Sigmoid colon (tissue), 3 donors: ENCODE results near the gene HSPG2.

ENCODE experiments used
- POLR2A ChIP-seq, 2 donors: fragments of 450-650 bp; IDR thresholded peaks; one replicate each; pipeline ENCODE4 v1.6.1; 2016; ENCODE audit warnings: antibody characterized with exemption in 2 of 2, mild to moderate bottlenecking in 2 of 2, moderate library complexity in 2 of 2
- TF ChIP-seq, protein P1 (sequence below), 4 experiments: fragments of 450-650 bp in 3 of 4; fragments of 200-600 bp in 1 of 4; IDR thresholded peaks; one replicate each; pipeline ENCODE4 v1.5.1; 2016 to 2019; ENCODE audit warnings: antibody characterized with exemption in 4 of 4, mild to moderate bottlenecking in 3 of 4, moderate library complexity in 2 of 4

- TF ChIP-seq, protein P1, sequence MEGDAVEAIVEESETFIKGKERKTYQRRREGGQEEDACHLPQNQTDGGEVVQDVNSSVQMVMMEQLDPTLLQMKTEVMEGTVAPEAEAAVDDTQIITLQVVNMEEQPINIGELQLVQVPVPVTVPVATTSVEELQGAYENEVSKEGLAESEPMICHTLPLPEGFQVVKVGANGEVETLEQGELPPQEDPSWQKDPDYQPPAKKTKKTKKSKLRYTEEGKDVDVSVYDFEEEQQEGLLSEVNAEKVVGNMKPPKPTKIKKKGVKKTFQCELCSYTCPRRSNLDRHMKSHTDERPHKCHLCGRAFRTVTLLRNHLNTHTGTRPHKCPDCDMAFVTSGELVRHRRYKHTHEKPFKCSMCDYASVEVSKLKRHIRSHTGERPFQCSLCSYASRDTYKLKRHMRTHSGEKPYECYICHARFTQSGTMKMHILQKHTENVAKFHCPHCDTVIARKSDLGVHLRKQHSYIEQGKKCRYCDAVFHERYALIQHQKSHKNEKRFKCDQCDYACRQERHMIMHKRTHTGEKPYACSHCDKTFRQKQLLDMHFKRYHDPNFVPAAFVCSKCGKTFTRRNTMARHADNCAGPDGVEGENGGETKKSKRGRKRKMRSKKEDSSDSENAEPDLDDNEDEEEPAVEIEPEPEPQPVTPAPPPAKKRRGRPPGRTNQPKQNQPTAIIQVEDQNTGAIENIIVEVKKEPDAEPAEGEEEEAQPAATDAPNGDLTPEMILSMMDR (IDR thresholded peaks at IDR 0.05): no peak
- no peak for TF ChIP-seq POLR2A (IDR thresholded peaks at IDR 0.05)
Measured at GRCh38 chr1:21854751-21855131, 82.4 kb downstream of the HSPG2 start.
